GM18517 (cell line): ENCODE results near the gene UBP1.
"Not testable (repeated sequence)": the region's sequence is repeated elsewhere in the genome, so short reads cannot be mapped to it uniquely, and the experiment has no call there.

Experiments
- ATAC-seq: cut with Tn5 transposase; IDR thresholded peaks from one replicate; pipeline ENCODE4 v1.9.1; 2021; ENCODE audit warnings: mild to moderate bottlenecking, moderate library complexity; ENCODE audit not compliant: unreplicated experiment

Gene UBP1

GRCh38 chr3:33437556-33438283, 2.5 kb downstream of the UBP1 start:
- no peak for ATAC-seq

GRCh38 chr3:33433843-33434242, 6.4 kb downstream of the UBP1 start:
- ATAC-seq = no peak

- no peak for ATAC-seq
Measured at GRCh38 chr3:33430571-33430970, 9.6 kb downstream of the UBP1 start.

- ATAC-seq = no peak
Measured at GRCh38 chr3:33430061-33430460, 10.1 kb downstream of the UBP1 start.

GRCh38 chr3:33429306-33429705, 10.9 kb downstream of the UBP1 start:
- not testable (repeated sequence) for ATAC-seq

DNA sequence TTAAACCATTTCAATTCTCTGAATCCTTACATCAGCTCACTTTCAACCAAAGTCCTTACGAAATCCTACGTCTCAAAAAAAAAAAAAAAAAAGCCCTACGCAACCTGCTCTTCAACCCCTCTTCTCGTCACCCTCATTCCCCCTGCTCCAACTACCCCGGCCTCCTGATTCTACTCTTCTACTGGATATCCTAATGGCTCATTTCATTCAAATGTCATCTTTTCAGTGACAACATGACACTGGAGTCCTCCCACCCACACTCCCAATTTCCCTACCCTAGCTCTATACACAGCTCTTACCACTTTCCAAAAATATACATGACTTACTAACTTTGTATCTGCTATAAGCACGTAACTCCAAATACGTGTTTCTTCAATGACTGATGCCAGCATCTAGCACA, 11.5 kb downstream of the UBP1 start:
- ATAC-seq = no peak

DNA sequence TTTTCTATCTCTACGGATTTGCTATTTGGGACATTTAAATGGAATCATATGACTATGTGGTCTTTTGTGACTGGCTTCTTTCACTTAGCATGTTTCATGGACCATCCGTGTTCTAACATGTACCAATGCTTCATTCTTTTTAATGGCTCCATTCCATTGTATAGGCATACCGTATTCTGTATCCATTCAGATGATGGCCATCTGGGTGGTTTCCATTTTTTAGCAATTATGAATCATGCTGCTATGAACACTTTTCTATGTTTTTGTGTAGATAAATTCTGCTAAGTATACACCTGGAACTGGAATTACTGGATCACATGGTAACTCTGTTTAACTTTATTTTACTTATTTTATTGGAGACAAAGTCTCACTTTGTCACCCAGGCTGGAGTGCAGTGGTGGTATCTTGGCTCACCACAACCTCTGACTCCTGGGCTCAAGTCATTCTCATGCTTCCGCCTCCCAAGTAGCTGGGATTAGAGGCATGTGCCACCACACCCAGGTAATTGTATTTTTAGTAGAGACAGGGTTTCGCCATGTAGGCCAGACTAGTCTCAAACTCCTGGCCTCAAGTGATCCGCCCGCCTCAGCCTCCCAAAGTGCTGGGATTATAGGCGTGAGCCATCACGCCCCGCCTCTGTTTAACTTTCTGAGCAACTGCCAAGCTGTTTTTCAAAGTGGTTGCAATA, 13.4 kb downstream of the UBP1 start:
- ATAC-seq = no peak

DNA sequence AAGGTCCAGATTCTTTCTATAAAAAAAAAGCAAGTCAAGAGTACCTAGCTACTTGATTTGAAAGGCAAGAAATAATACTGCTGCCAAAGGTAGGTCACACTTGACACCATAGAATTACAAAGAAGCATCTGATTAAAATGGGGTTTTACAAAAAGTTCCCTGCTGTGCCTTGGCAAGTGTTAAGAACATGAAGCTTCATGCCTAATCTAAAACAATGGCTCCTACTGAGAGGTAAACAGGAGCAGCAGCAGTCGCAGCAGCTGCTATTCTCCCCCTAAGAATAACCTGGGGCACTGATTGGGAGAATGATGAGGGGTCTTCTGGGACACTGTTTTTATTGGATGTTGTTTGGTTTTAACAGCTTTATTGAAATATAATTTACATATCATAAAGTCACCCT, 14.1 kb downstream of the UBP1 start:
- ATAC-seq = no peak

DNA sequence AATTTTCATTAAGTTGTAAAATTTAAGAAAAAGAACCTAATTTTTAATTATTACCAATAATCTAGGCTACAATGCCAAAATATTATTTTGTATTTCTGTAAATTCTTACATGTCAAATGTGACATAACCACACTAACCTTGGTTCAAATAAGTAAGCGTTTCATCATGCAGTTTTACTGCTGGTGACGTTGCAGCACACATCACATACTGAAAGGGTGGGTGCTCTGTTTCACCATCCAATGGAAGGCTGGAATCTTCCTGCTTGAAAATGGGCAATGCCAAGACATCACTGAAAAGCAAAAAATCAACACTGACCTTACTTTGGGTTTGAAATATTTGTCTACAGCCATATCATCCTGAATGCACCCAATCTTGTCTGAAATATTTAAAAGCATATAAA, 14.8 kb downstream of the UBP1 start:
- no peak for ATAC-seq

DNA sequence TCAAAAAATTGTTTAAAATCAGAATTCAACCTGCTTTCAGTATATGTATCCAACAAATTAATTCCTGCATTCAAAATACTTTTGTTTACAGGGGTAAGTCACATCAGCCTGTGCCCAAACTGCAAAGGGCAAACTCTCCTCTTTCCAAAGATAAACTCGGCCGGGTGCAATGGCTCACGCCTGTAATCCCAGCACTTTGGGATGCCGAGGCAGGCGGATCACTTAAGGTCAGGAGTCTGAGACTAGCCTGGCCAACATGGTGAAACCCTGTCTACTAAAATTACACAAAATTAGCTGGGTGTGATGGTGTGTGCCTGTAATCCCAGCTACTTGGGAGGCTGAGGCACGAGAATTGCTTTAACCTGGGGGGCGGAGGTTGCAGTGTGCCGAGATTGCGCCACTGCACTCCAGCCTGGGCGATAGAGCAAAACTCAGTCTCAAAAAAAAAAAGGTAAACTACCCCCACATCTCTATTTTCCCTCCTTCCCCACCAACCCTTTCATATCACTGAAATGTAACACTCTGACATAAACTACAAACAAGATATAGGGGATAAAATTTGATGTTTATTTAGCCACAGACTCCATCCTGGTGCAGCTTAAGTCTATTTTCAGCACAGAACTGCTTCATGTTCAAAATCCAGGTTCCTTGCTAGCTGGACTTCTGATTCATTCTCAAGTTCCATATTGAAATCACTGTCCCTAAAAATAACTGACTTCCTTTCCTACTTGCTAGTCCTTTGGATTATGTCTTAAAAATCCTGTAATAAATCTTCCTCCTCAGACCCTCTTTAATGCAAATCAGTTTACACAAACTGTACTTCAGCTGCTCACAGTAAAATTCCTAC, 15.4 kb downstream of the UBP1 start:
- ATAC-seq = no peak

- no peak for ATAC-seq
Measured at GRCh38 chr3:33420966-33421365, 19.2 kb downstream of the UBP1 start.

DNA sequence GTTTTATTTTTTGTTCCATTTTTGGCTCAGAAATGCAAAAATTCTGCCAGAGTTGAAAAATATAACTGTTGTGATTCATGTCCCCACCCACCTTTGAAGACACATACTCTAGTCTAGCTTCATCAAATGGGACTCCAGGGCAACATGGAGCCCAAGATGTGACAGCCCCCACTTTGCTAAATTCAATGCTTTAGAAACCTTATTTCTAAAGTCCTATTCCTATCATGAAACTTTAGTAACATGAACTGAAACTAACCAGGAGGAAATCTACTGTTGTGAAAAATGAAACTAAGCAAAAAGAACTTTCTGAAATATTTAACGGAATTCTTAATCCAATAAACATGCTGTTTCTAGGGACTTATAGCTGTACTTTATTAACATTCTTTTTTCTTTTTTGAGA, 20.3 kb downstream of the UBP1 start:
- ATAC-seq = no peak

GRCh38 chr3:33417066-33417673, 23.0 kb downstream of the UBP1 start:
- no peak for ATAC-seq

- not testable (repeated sequence) for ATAC-seq
Measured at GRCh38 chr3:33410816-33411215, 29.4 kb downstream of the UBP1 start.

- no peak for ATAC-seq
Measured at GRCh38 chr3:33403756-33404155, 36.4 kb downstream of the UBP1 start.

- ATAC-seq = no peak
Measured at GRCh38 chr3:33402936-33403335, 37.3 kb downstream of the UBP1 start.

DNA sequence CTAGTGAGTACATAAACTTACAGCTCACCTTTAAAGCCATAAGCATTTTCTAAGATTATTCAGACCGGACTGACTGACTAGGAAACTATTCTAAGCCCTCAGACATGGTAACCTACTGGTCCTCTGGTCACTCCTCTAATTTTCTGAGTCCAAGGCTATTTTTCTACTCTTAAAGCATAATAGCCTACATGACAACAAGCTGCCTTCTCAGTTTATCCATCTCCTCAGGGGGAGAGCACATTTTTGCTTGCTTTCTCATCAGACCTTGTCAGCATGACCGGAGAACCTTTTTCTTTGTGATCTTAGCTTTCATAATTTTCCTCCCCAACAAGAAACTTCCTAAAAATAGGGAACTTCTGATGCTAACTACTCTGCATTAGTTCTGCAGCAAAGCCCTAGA, 38.4 kb downstream of the UBP1 start:
- no peak for ATAC-seq

DNA sequence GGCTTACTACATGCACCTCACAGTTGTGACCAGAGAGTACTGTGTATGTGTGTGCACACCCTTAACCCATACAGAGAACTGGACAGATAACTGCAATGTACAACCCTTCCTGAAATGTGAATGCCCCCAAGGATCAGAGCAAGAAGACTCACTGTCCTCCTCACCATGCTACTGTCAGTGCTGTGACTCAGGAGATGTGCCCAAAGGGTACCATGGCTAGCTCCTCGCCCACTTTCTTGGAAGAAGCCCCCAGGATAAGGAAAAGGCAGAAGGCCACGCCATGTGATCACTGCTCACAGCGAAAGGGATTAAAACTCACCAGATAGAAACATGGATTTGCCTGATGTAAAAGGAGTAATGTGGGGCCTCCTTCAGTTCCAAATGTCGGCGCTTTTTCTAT, 41.8 kb downstream of the UBP1 start:
- ATAC-seq = no peak

DNA sequence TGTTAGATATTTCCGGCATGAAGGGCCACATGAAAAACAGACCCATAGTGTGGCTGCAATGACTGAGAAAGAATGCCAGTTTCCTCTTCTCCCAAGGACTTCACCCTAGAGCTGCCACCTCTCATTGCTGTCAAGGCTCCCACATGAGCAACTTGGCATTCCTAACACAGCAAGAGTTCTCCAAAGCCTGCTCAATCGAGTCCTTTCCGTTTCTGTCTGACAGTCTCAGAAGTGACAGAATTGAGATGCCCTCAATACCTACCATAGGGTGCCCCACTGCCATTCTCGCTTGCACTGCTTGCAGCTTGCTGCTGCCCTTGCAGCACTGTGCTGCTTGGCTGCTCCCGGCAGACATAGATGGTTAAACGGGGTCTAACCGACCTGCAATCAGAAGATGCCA, 44.3 kb downstream of the UBP1 start:
- ATAC-seq = no peak

- ATAC-seq = no peak
Measured at GRCh38 chr3:33394403-33395054, 45.7 kb downstream of the UBP1 start.

- no peak for ATAC-seq
Measured at GRCh38 chr3:33392703-33393125, 47.5 kb downstream of the UBP1 start.
